HCT116 (cell line): ENCODE data around the gene MGST3.
"Not testable (repeated sequence)": the region's sequence is repeated elsewhere in the genome, so short reads cannot be mapped to it uniquely, and the experiment has no call there.

Source experiments
- CTCF ChIP-seq, 3 experiments: fragments of 200-600 bp in 1 of 3; sonication (generic) in 1 of 3; IDR thresholded peaks in 2 of 3; conservative IDR thresholded peaks in 1 of 3; 2 replicates each; pipeline ENCODE4 v1.5.1; 2012 to 2017; ENCODE audit warnings: low read depth in 2 of 3, low read length in 2 of 3, antibody characterized with exemption in 1 of 3, borderline replicate concordance in 1 of 3, control low read depth in 1 of 3, mild to moderate bottlenecking in 1 of 3, mixed read lengths in 1 of 3, mixed run types in 1 of 3, moderate library complexity in 1 of 3; ENCODE audit not compliant: insufficient read depth in 1 of 3
- EZH2phosphoT487 ChIP-seq: fragments of 200-600 bp; IDR thresholded peaks from 2 replicates; pipeline ENCODE4 v1.6.1; 2018; ENCODE audit warnings: antibody characterized with exemption, borderline replicate concordance
- FOSL1 ChIP-seq: IDR thresholded peaks from 2 replicates; pipeline ENCODE4 v1.6.1; 2012; ENCODE audit warnings: low read depth
- POLR2A ChIP-seq: IDR thresholded peaks from 2 replicates; pipeline ENCODE4 v1.7.0; 2011; ENCODE audit warnings: borderline replicate concordance; ENCODE audit not compliant: insufficient read depth, insufficient read length; ENCODE audit errors: extremely low read depth
- SP1 ChIP-seq: IDR thresholded peaks from 2 replicates; pipeline ENCODE4 v1.6.1; 2012; ENCODE audit warnings: low read depth
- SRF ChIP-seq: IDR thresholded peaks from 2 replicates; pipeline ENCODE4 v1.6.1; 2012; ENCODE audit warnings: low read depth
- TCF7L2 ChIP-seq: IDR thresholded peaks from 2 replicates; pipeline ENCODE4 v1.7.0; 2011; ENCODE audit warnings: borderline replicate concordance, inconsistent platforms; ENCODE audit not compliant: insufficient read depth, insufficient read length; ENCODE audit errors: extremely low read depth
- YY1 ChIP-seq: IDR thresholded peaks from 2 replicates; pipeline ENCODE4 v1.6.1; 2011; ENCODE audit warnings: low read length, low read depth, moderate library complexity, mild to moderate bottlenecking; ENCODE audit not compliant: insufficient replicate concordance; ENCODE audit errors: extremely low read depth
- ZFX ChIP-seq: fragments of 450-650 bp; IDR thresholded peaks from 2 replicates; pipeline ENCODE4 v1.6.1; 2017

DNA sequence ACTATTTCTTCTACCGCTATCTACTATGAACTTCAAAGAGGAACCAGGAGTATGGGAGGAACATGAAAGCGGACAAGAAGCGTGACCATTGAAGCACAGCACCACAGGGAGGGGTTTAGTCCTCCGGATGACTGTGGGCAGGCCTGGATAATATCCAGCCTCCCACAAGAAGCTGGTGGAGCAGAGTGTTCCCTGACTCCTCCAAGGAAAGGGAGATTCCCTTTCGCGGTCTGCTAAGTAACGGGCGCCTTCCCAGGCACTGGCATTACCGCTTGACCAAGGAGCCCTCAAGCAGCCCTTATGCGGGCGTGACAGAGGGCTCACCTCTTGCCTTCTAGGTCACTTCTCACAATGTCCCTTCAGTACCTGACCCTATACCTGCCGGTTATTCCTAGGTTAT lies 24.4 kb upstream of the MGST3 start:
- not testable (repeated sequence) for TF ChIP-seq ZFX; CTCF (IDR thresholded peaks at IDR 0.05 in 2 of 3, conservative IDR thresholded peaks at IDR 0.05 in 1 of 3; ENCODE audit: borderline replicate concordance in 1 of 3, insufficient read depth in 1 of 3, low read depth in 2 of 3, low read length in 2 of 3); TCF7L2; POLR2A; FOSL1; YY1; SP1; SRF; EZH2phosphoT487
